Right lobe of liver (tissue), 4 donors: ENCODE measurements around the gene PRIM2.
"Not testable (repeated sequence)": the region's sequence is repeated elsewhere in the genome, so short reads cannot be mapped to it uniquely, and the experiment has no call there.

Experiments used
- CTCF ChIP-seq, 4 donors: fragments of 200-600 bp in 3 of 4; fragments of 450-650 bp in 1 of 4; IDR thresholded peaks; one replicate each; pipeline versions ENCODE4 v1.5.1 to v1.8.0; 2016 to 2022; ENCODE audit warnings: antibody characterized with exemption in 4 of 4, mild to moderate bottlenecking in 2 of 4
- POLR2A ChIP-seq: fragments of 450-650 bp; IDR thresholded peaks from one replicate; pipeline ENCODE4 v1.6.1; 2017; ENCODE audit warnings: antibody characterized with exemption, mild to moderate bottlenecking
- donor health status: DM: no; HTN: no; CAD: no.
- donor health status: DM: no; HTN: no; CAD: no.
- donor health status: DM: no; HTN: yes; CAD: no.

DNA sequence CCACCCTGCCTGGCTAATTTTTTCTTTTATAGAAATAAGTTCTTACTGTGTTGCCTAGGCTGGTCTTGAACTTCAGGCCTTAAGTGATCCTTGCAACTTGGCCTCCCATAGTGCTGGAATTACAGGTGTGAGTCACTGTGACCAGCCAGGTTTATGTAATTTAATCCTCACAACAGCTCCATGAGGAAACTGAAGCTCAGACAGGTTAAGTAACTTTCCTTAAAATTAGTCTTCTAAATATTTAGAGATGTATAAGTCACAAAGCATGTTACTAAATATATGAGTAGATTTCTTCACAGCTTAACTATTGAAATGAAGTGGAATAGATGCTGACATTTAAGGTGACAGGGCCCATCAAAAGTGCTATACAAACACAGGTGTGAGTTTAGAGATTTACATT is 30.2 kb downstream of the PRIM2 start:
- not testable (repeated sequence) for TF ChIP-seq POLR2A; CTCF (IDR thresholded peaks at IDR 0.05)
